Stimulated activated CD8-positive, alpha-beta memory T cell treated with anti-CD3 and anti-CD28 coated beads, Interleukin-4, amount 100 ng/mL, for 1 hour (primary cell): Measurements from ENCODE around the gene TTC28.
"Not testable (repeated sequence)": the region's sequence is repeated elsewhere in the genome, so short reads cannot be mapped to it uniquely, and the experiment has no call there.

Experiments used
- DNase-seq, 2 donors: peaks; one replicate each; pipeline ENCODE4 v3.0.0-alpha.2; 2020; ENCODE audit warnings: low read depth in 2 of 2, low spot score in 1 of 2

The TTC28 gene

DNA sequence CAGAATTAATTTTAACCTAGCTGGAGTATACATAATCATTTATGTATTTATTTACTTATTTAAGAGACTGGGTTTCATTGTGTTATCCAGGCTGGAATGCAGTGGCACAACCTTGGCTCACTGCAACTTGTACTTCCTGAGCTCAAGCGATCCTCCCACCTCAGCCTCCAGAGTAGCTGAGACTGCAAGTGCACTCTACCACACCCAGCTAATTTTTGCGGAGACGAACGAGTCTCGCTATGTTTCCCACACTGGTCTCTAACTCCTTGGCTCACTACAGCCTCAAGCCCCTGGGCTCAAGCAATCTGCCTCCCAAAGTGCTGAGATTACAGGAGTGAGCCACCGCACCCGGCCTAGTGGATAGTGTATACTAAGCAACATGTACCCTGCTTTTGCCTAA lies 1.5 kb downstream of the TTC28 start:
- not testable (repeated sequence) for DNase-seq

DNA sequence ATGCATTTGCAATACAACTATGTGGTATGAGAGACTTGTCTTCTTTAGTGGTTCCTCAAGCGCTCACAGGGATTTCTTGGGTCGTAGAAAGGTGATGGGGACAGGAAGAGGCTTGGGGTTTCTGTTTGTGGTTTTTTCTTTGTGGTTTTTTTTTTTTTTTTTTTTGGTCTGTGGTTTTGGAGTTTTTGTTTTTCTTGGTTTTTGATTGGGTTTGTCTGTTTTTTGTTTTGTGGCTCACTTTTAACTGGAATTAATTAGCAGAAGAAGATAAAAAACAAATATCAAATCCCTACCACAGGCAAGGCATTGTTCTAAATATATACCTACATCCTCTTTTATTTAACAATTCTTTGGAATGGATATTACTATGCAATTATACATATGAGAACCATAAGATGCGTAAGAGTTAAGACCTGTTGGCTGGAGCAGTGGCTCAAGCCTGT lies 5.5 kb downstream of the TTC28 start:
- DNase-seq, result no peak

GRCh38 chr22:28670756-28671155 lies 8.9 kb downstream of the TTC28 start:
- DNase-seq, result no peak

DNA sequence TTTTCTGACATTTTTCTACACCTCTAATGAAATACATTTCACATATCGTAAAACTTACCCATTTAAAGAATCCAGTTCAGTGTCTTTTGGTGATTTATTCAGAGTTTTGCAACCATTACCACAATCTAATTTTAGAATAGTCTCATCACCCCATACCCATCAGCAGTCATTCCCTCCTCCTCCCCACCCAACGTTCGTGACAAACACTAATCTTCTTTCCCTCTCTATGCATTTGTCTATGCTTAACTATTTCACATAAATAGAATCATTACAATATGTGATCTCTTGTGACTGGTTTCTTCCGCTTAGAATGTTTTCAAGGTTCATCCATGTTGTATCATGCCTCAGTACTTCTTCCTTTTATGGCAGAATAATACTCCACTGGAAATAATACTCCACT lies 9.5 kb downstream of the TTC28 start:
- no peak for DNase-seq

DNA sequence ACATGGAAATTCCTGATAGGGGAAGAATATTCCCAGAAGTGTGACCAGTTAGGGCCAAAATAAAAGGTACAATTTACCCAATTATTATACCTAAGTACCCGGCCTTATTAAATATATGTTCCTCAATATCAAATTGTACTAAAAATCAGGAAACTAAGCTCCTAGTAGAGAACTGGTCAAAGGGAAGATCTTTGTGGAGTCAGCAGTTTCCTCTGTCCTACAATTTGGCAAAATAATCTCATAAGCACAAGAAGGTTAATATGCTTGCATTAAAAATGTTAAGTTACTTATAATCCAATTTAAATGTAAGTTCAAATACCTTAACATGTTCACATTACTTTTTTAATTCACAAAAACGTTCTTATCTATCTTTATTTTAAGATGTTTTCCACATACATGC lies 10.3 kb downstream of the TTC28 start:
- no peak for DNase-seq

DNA sequence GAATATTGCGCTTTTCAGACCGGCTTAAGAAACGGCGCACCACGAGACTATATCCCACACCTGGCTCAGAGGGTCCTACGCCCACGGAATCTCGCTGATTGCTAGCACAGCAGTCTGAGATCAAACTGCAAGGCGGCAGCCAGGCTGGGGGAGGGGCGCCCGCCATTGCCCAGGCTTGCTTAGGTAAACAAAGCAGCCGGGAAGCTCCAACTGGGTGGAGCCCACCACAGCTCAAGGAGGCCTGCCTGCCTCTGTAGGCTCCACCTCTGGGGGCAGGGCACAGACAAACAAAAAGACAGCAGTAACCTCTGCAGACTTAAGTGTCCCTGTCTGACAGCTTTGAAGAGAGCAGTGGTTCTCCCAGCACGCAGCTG lies 16.1 kb downstream of the TTC28 start:
- not testable (repeated sequence) for DNase-seq

- no peak for DNase-seq
Measured at GRCh38 chr22:28658448-28658847, 21.2 kb downstream of the TTC28 start.

- no peak for DNase-seq
Measured at GRCh38 chr22:28656181-28656580, 23.5 kb downstream of the TTC28 start.

- no peak for DNase-seq
Measured at GRCh38 chr22:28650463-28650862, 29.2 kb downstream of the TTC28 start.

- no peak for DNase-seq
Measured at GRCh38 chr22:28648792-28649191, 30.8 kb downstream of the TTC28 start.

- DNase-seq, result no peak
Measured at GRCh38 chr22:28647216-28647615, 32.4 kb downstream of the TTC28 start.

- DNase-seq, result no peak
Measured at GRCh38 chr22:28639321-28639720, 40.3 kb downstream of the TTC28 start.

GRCh38 chr22:28637225-28637624 lies 42.4 kb downstream of the TTC28 start:
- DNase-seq, result no peak

DNA sequence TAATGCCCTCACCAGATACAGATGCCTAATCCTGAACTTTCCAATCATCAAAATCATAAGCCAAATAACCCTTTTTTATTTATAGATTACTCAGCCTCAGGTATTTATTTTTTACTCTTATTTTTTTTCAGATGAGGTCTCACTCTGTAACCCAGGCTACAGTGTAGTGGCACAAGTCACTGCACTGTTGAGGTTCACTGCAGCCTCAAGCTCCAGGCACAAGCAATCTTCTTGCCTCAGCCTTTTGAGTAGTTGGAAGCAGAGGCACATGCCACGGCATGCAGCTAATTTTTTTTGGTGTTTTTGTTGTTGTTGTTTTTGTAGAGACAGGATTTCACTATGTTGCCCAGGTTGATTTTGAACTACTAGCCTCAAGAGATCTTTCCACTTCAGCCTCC lies 49.5 kb downstream of the TTC28 start:
- DNase-seq, result no peak

- no peak for DNase-seq
Measured at GRCh38 chr22:28629420-28630176, 50.0 kb downstream of the TTC28 start.

GRCh38 chr22:28628766-28629165 lies 50.9 kb downstream of the TTC28 start:
- DNase-seq, result no peak

GRCh38 chr22:28627791-28628190 lies 51.8 kb downstream of the TTC28 start:
- DNase-seq, result no peak

DNA sequence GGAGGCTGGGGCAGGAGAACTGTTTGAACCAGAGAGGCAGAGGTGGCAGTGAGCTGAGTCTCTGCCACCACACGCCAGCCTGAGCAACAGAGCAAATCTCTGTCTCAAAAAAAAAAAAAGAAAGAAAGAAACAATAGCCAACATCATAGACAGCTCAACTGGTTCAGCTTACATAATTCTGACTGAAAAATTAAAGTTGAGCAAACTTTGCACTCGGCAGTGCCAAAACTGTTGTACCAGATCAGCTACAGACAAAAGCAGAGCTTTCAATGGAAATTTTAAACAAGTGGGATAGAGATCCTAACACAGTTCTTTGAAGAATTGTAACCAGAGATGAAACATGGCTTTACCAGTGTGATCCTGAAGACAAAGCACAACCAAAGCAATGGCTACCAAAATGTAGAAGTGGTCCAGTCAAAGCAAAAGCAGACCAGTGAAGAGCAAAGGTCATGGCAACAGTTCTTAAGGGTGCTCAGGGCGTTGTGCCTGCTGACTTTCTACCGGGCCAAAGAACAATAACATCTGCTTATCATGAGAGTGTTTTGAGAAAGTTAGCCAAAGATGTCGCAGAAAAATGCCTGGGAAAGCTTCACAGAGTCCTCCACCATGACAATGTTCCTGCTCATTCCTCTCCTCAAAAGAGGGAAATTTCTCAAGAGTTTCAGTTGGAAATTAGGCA lies 59.3 kb downstream of the TTC28 start:
- DNase-seq, result no peak

DNA sequence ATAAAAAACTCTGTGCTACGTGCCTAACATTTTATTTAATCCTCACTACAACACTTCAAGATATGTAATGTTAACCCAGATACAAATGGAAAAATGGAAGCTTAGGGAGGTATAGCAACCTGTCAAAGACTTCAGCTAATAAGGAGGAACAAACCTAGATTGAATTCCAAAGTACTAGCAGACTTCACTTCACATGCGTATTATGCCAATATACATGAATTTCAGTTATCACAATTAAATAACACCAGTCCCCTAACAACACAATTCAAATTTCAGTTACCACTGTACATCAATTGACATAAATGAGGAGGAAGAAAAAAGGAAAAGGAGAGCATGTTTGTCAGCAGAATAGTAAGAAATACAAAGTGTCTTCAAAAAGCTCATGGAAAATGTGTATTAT lies 60.4 kb downstream of the TTC28 start:
- DNase-seq, result no peak

GRCh38 chr22:28615423-28615822 lies 64.2 kb downstream of the TTC28 start:
- DNase-seq, result not testable (repeated sequence)

DNA sequence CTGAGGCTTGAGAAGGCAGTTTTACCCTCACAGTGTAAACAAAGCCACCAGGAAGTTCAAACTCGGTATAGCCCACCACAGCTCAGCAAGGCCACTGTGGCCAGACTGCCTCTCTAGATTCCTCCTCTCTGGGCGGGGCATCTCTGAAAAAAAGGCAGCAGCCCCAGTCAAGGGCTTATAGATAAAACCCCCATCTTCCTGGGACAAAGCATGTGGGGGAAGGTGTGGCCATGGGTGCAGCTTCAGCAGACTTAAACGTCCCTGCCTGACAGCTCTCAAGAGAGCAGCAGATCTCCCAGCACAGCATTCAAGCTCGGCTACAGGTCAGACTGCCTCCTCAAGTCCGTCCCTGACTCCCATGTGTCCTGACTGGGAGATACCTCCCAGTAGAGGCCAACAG lies 69.7 kb downstream of the TTC28 start:
- no peak for DNase-seq

DNA sequence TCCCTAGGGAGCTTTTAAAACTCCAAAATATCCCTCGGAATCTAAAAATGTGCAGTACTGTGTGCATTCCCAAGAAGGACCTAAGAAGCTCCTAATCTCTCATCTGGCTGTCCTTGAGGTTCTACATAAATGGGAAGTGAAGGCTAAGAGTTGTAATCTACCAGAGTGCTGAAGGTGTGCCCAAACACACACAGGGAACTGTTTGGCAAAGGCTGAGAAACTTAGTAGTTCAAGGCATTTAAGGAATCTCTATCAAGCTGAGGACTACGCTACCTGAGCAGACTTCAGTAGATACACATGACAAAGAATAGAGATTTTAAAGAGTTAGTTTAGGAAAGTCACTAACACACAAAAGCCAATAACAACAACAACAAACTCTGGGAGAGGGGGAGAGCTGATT lies 71.1 kb downstream of the TTC28 start:
- no peak for DNase-seq

- no peak for DNase-seq
Measured at GRCh38 chr22:28607795-28608194, 71.8 kb downstream of the TTC28 start.
